OCI-LY1 (cell line): Measurements from ENCODE around the gene HPSE2.

Source experiments
- H2AFZ ChIP-seq: fragments of 200-600 bp; sonication (generic), shearing (Covaris generic); 2 replicates; pipeline ENCODE4 v1.6.0; 2014; ENCODE audit warnings: antibody characterized with exemption, mild to moderate bottlenecking, low read length
- H3F3A ChIP-seq: fragments of 200-600 bp; sonication (generic), shearing (Covaris generic); 2 replicates; pipeline ENCODE4 v1.6.0; 2014; ENCODE audit warnings: mild to moderate bottlenecking, antibody characterized with exemption, low read length, moderate library complexity; ENCODE audit not compliant: insufficient read depth
- H3K27ac ChIP-seq: fragments of 200-600 bp; sonication (generic); 2 replicates; pipeline ENCODE4 v1.5.1; 2014; ENCODE audit warnings: low read length, mixed run types, mild to moderate bottlenecking, low read depth; ENCODE audit not compliant: poor library complexity, severe bottlenecking
- H3K27me3 ChIP-seq: fragments of 200-600 bp; sonication (generic); 2 replicates; pipeline ENCODE4 v1.6.0; 2014; ENCODE audit warnings: antibody characterized with exemption, mild to moderate bottlenecking, low read length, moderate library complexity; ENCODE audit not compliant: insufficient read depth
- H3K36me3 ChIP-seq: fragments of 200-600 bp; sonication (generic); 2 replicates; pipeline ENCODE4 v1.6.1; 2014; ENCODE audit warnings: mild to moderate bottlenecking, antibody characterized with exemption, low read length, moderate library complexity, mixed read lengths; ENCODE audit not compliant: insufficient read depth
- H3K4me1 ChIP-seq: fragments of 200-600 bp; sonication (generic); 2 replicates; pipeline ENCODE4 v1.5.1; 2014; ENCODE audit warnings: mild to moderate bottlenecking, low read length, moderate library complexity; ENCODE audit not compliant: insufficient read depth, severe bottlenecking
- H3K4me2 ChIP-seq: fragments of 200-600 bp; sonication (generic), shearing (Covaris generic); 2 replicates; pipeline ENCODE4 v1.6.1; 2014; ENCODE audit warnings: low read length
- H3K4me3 ChIP-seq: fragments of 200-600 bp; sonication (generic); 2 replicates; pipeline ENCODE4 v1.5.1; 2014; ENCODE audit warnings: low read length, low read depth, mild to moderate bottlenecking, mixed read lengths; ENCODE audit not compliant: poor library complexity, severe bottlenecking
- H3K79me2 ChIP-seq: fragments of 200-600 bp; shearing (Covaris generic); 2 replicates; pipeline ENCODE4 v1.6.1; 2016; ENCODE audit warnings: mixed run types, low read length, mixed read lengths; ENCODE audit not compliant: insufficient read depth
- H3K9ac ChIP-seq: fragments of 200-600 bp; sonication (generic), shearing (Covaris generic); 2 replicates; pipeline ENCODE4 v1.6.1; 2014; ENCODE audit warnings: mild to moderate bottlenecking, low read length, mixed read lengths
- H3K9me2 ChIP-seq: fragments of 200-600 bp; sonication (generic), shearing (Covaris generic); 2 replicates; pipeline ENCODE4 v1.6.1; 2014; ENCODE audit warnings: low read depth, mild to moderate bottlenecking, low read length, mixed read lengths
- H3K9me3 ChIP-seq: fragments of 200-600 bp; shearing (Covaris generic); 2 replicates; pipeline ENCODE4 v1.6.1; 2014; ENCODE audit warnings: low read length, mixed read lengths
- H4K20me1 ChIP-seq: fragments of 200-600 bp; sonication (generic), shearing (Covaris generic); 2 replicates; pipeline ENCODE4 v1.6.0; 2016; ENCODE audit warnings: mild to moderate bottlenecking, low read length; ENCODE audit not compliant: insufficient read depth
- EZH2 ChIP-seq: fragments of 200-600 bp; sonication (generic), shearing (Covaris generic); IDR thresholded peaks from 2 replicates; pipeline ENCODE4 v1.8.0; 2017; ENCODE audit warnings: borderline replicate concordance, mixed run types, mild to moderate bottlenecking, antibody characterized with exemption, low read length, moderate library complexity, mixed read lengths
- TF ChIP-seq, protein P1 (sequence below): fragments of 200-600 bp; sonication (generic), shearing (Covaris generic); IDR thresholded peaks from 2 replicates; pipeline ENCODE4 v1.5.1; 2017; ENCODE audit warnings: mild to moderate bottlenecking, antibody characterized with exemption, low read length, moderate library complexity, mixed read lengths

The HPSE2 gene

DNA sequence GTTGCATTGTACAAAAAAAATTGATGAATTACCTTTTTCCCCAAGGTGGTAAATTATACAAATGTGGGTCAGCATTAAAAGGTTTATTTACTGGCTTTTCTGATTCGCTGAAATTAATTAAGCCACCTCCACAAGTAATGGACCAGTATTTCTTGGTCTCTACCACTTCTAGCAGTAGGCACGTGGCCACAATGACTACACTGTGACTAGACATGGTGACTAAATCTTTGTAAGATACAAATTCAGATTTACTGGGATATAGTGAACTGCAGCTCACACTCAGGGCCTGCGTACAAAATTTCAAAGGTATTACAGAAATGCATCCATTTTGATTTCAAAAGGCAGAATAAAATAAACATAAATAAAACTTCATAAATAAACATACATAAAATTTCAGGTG lies 10.9 kb downstream of the HPSE2 start:
- no peak overlapping the region for H2AFZ ChIP-seq
- no peaks in the 10 kb centered on the region for H3K36me3 ChIP-seq
- H3K4me3 ChIP-seq = no peak overlapping the region
- no peaks in the 10 kb centered on the region for H3F3A ChIP-seq
- no peak overlapping the region for H3K4me2 ChIP-seq
- no peaks in the 10 kb centered on the region for H3K9me3 ChIP-seq
- TF ChIP-seq, protein P1, sequence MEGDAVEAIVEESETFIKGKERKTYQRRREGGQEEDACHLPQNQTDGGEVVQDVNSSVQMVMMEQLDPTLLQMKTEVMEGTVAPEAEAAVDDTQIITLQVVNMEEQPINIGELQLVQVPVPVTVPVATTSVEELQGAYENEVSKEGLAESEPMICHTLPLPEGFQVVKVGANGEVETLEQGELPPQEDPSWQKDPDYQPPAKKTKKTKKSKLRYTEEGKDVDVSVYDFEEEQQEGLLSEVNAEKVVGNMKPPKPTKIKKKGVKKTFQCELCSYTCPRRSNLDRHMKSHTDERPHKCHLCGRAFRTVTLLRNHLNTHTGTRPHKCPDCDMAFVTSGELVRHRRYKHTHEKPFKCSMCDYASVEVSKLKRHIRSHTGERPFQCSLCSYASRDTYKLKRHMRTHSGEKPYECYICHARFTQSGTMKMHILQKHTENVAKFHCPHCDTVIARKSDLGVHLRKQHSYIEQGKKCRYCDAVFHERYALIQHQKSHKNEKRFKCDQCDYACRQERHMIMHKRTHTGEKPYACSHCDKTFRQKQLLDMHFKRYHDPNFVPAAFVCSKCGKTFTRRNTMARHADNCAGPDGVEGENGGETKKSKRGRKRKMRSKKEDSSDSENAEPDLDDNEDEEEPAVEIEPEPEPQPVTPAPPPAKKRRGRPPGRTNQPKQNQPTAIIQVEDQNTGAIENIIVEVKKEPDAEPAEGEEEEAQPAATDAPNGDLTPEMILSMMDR = no peak
- TF ChIP-seq EZH2 = no peak
- no peaks in the 10 kb centered on the region for H3K9me2 ChIP-seq
- no peak overlapping the region for H3K9ac ChIP-seq
- no peaks in the 10 kb centered on the region for H3K27me3 ChIP-seq
- H3K4me1 ChIP-seq = no peaks in the 10 kb centered on the region
- no peak overlapping the region for H3K27ac ChIP-seq
- H3K79me2 ChIP-seq = no peaks in the 10 kb centered on the region
- no peaks in the 10 kb centered on the region for H4K20me1 ChIP-seq

DNA sequence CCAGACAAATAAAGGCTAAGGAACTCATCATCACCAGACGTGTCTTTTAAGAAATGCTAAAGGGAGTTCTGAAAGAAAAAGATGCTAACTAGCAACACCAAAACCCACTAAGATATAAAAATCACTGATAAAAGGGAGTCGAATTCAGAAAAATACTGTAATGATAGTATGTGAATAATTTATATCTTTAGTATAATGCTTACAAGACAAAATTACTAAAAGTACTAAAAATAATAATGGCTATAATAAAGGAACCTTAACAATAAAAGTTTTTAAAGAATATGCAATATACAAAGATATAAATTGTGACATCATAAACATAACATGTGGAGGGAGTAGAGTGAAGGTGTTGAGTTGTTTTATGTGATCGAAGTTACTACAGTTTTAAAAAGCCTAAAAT lies 28.3 kb downstream of the HPSE2 start:
- Histone ChIP-seq H4K20me1 (no peaks in the 10 kb centered on the region), H2AFZ (no peak overlapping the region), H3K4me2 (no peak overlapping the region), H3F3A (no peaks in the 10 kb centered on the region), H3K9me2 (no peaks in the 10 kb centered on the region), H3K79me2 (no peaks in the 10 kb centered on the region), H3K27ac (no peak overlapping the region), H3K36me3 (no peaks in the 10 kb centered on the region), H3K4me1 (no peaks in the 10 kb centered on the region), H3K9me3 (no peaks in the 10 kb centered on the region), H3K27me3 (no peaks in the 10 kb centered on the region), H3K4me3 (no peak overlapping the region), H3K9ac (no peak overlapping the region)
- no peak for TF ChIP-seq EZH2
- TF ChIP-seq, protein P1 = no peak

DNA sequence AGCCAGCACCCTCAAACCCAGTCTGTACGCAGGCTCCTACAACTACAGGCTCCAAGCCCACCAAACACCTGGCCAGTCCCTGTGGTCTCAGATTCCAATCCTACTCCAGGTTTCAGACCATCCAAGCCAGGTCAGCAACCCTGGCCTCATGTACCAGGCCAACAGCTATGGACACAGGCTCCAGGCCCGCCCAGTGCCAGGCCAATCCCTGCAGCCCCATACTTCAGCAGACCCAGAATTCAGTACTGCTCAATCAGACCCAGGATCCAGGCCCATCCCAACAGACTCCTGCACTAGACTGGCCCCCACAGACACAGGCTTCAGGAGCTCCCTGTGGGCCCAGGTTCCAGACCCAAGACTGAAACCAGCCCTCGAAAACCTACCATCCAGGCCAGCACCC lies 32.3 kb downstream of the HPSE2 start:
- no peaks in the 10 kb centered on the region for H3K36me3 ChIP-seq
- no peaks in the 10 kb centered on the region for H3K27me3 ChIP-seq
- H2AFZ ChIP-seq = no peak overlapping the region
- H3K4me1 ChIP-seq = no peaks in the 10 kb centered on the region
- H3F3A ChIP-seq = no peaks in the 10 kb centered on the region
- H3K27ac ChIP-seq = no peak overlapping the region
- H3K4me3 ChIP-seq = no peak overlapping the region
- H4K20me1 ChIP-seq = no peaks in the 10 kb centered on the region
- no peak overlapping the region for H3K9ac ChIP-seq
- H3K79me2 ChIP-seq = no peaks in the 10 kb centered on the region
- TF ChIP-seq EZH2 = no peak
- TF ChIP-seq, protein P1 = no peak
- H3K9me2 ChIP-seq = no peaks in the 10 kb centered on the region
- no peaks in the 10 kb centered on the region for H3K9me3 ChIP-seq
- H3K4me2 ChIP-seq = no peak overlapping the region
